ENCODE results near the gene TMEM17.

- no peak for TF ChIP-seq CTCF (IDR thresholded peaks at IDR 0.05; ENCODE audit: borderline replicate concordance, extremely low read depth, low read length, poor library complexity, severe bottlenecking)
- no peak for TF ChIP-seq EZH2 (IDR thresholded peaks at IDR 0.05; ENCODE audit: borderline replicate concordance, low read depth, low read length, severe bottlenecking)
Observed at GRCh38 chr2:62526531-62527381, 20.8 kb upstream of the TMEM17 start.
